GM12878 (cell line): ENCODE data around the gene DHRS1. TPM values are rescaled to one million over a fixed set of nuclear protein-coding genes. Genes with fewer than 3 reads are reported as not detected.

Experiments used
- ATAC-seq: fragments of 200-7000 bp; cut with Tn5 transposase; 3 replicates; pipeline ENCODE4 v1.9.1; 2020; ENCODE audit warnings: mild to moderate bottlenecking, moderate library complexity
- BruUV-seq: library from RNA; stranded (reverse); fragments of 400-500 nt; replicated peaks from 2 replicates; lab custom pipeline; 2021; lab: Mats Ljungman, UMichigan
- CTCF ChIA-PET: fragments of 300-600 bp; sonication (Branson Sonifier 250); formaldehyde crosslinking; extraction: SDS; loops from one replicate; lab custom pipeline; 2021; ENCODE audit warnings: inconsistent platforms; lab: Yijun Ruan, JAX
- POLR2A ChIA-PET: fragments of 350-600 bp; formaldehyde crosslinking; extraction: SDS; loops from one replicate; lab custom pipeline; 2021; ENCODE audit warnings: inconsistent platforms; lab: Charles Lee
- RAD21 ChIA-PET: fragments of 300-600 bp; sonication (Branson Sonifier 250); formaldehyde crosslinking; loops from one replicate; lab custom pipeline; 2023; ENCODE audit warnings: antibody characterized with exemption; ENCODE audit not compliant: unreplicated experiment; lab: Charles Lee
- SMC1A ChIA-PET: fragments of 300-600 bp; sonication (Branson Sonifier 250); formaldehyde crosslinking; loops from one replicate; lab custom pipeline; 2023; ENCODE audit not compliant: unreplicated experiment, uncharacterized antibody; lab: Charles Lee
- DNase-seq: peaks from one replicate; pipeline ENCODE4 v3.0.0-alpha.2; 2011; ENCODE audit warnings: low read depth, low spot score
- FAIRE-seq: peaks from 3 replicates; lab custom pipeline; 2011; peaks lifted over from hg19 to GRCh38; lab: Jason Lieb, UNC
- H2AFZ ChIP-seq: 2 replicates; pipeline ENCODE4 v1.6.0; 2011; ENCODE audit warnings: low read depth, low read length, control low read depth; ENCODE audit not compliant: control insufficient read depth
- H3K27ac ChIP-seq: 2 replicates; pipeline ENCODE4 v1.5.1; 2011; ENCODE audit warnings: control low read depth; ENCODE audit not compliant: control insufficient read depth, insufficient read depth
- H3K27me3 ChIP-seq, 2 experiments: replicated peaks in 1 of 2; 2 replicates each; pipeline versions ENCODE4 v1.6.0 to v1.6.1; 2011; ENCODE audit warnings: low read length in 1 of 2; ENCODE audit not compliant: control insufficient read depth in 2 of 2, insufficient read depth in 2 of 2
- H3K36me3 ChIP-seq, 2 experiments: 2 replicates each; pipeline ENCODE4 v1.5.1; 2011; ENCODE audit warnings: low read length in 1 of 2; ENCODE audit not compliant: control insufficient read depth in 2 of 2, insufficient read depth in 2 of 2
- H3K4me1 ChIP-seq: 2 replicates; pipeline ENCODE4 v1.6.1; 2011; ENCODE audit warnings: mild to moderate bottlenecking, low read length, moderate library complexity, mixed read lengths; ENCODE audit not compliant: control insufficient read depth, insufficient read depth
- H3K4me2 ChIP-seq: 2 replicates; pipeline ENCODE4 v1.6.0; 2011; ENCODE audit warnings: control low read depth; ENCODE audit not compliant: control insufficient read depth, insufficient read depth
- H3K4me3 ChIP-seq: fragments of 200-600 bp; sonication (generic); 2 replicates; pipeline ENCODE4 v1.5.1; 2016
- H3K79me2 ChIP-seq: 2 replicates; pipeline ENCODE4 v1.6.0; 2011; ENCODE audit warnings: low read length; ENCODE audit not compliant: control insufficient read depth, insufficient read depth
- H3K9ac ChIP-seq: 2 replicates; pipeline ENCODE4 v1.8.0; 2011; ENCODE audit warnings: low read length, control low read depth, mixed read lengths; ENCODE audit not compliant: control insufficient read depth, insufficient read depth
- H3K9me3 ChIP-seq: replicated peaks from 3 replicates; pipeline ENCODE4 v1.5.1; 2011; ENCODE audit warnings: mild to moderate bottlenecking, low read length; ENCODE audit not compliant: control insufficient read depth, insufficient read depth
- H4K20me1 ChIP-seq: 2 replicates; pipeline ENCODE4 v1.6.0; 2011; ENCODE audit not compliant: control insufficient read depth, insufficient read depth
- ATF7 ChIP-seq: fragments of 450-650 bp; IDR thresholded peaks from 2 replicates; pipeline ENCODE4 v1.6.1; 2016; ENCODE audit warnings: low read depth, mild to moderate bottlenecking
- CHD2 ChIP-seq: IDR thresholded peaks from 2 replicates; pipeline ENCODE4 v1.6.1; 2011; ENCODE audit warnings: low read depth, low read length, improper control_type of control experiment, borderline replicate concordance
- ETV6 ChIP-seq, 2 experiments: fragments of 450-650 bp in 1 of 2; IDR thresholded peaks in 1 of 2; conservative IDR thresholded peaks in 1 of 2; 2 replicates each; pipeline ENCODE4 v1.6.1; 2014; ENCODE audit warnings: antibody characterized with exemption in 1 of 2, borderline replicate concordance in 1 of 2, low read depth in 1 of 2, mild to moderate bottlenecking in 1 of 2, moderate library complexity in 1 of 2
- FOXK2 ChIP-seq: fragments of 450-650 bp; IDR thresholded peaks from 2 replicates; pipeline ENCODE4 v1.6.1; 2017; ENCODE audit warnings: mild to moderate bottlenecking, moderate library complexity
- JUNB ChIP-seq: IDR thresholded peaks from 2 replicates; pipeline ENCODE4 v1.6.1; 2016; ENCODE audit warnings: antibody characterized with exemption, mild to moderate bottlenecking
- RBBP5 ChIP-seq: fragments of 200-600 bp; sonication (generic); conservative IDR thresholded peaks from 2 replicates; pipeline ENCODE4 v1.6.1; 2016
- RCOR1 ChIP-seq: conservative IDR thresholded peaks from 2 replicates; pipeline ENCODE4 v1.6.1; 2012; ENCODE audit warnings: low read depth, low read length, improper control_type of control experiment
- RELA ChIP-seq: fragments of 450-650 bp; IDR thresholded peaks from 2 replicates; pipeline ENCODE4 v1.8.0; 2014; ENCODE audit warnings: borderline replicate concordance; ENCODE audit not compliant: partially characterized antibody
- SMAD1 ChIP-seq: fragments of 450-650 bp; IDR thresholded peaks from 2 replicates; pipeline ENCODE4 v1.6.1; 2018; ENCODE audit warnings: mild to moderate bottlenecking, low read depth; ENCODE audit not compliant: partially characterized antibody
- ZBED1 ChIP-seq: IDR thresholded peaks from 2 replicates; pipeline ENCODE4 v1.6.1; 2016; ENCODE audit warnings: borderline replicate concordance
- ZNF274 ChIP-seq: IDR thresholded peaks from one replicate; pipeline ENCODE4 v1.8.0; 2011; ENCODE audit not compliant: insufficient read length, insufficient read depth
- ZSCAN29 ChIP-seq: fragments of 450-650 bp; IDR thresholded peaks from 2 replicates; pipeline ENCODE4 v1.6.1; 2017; ENCODE audit warnings: mild to moderate bottlenecking, moderate library complexity
- WGBS: methylation state at CpG from one replicate; pipeline ENCODE4 v1.1.6; 2016; ENCODE audit warnings: low lambda C conversion rate; ENCODE audit not compliant: insufficient replicate concordance, insufficient coverage; ENCODE audit errors: missing lambda C conversion rate; 5-methylcytosine and 5-hydroxymethylcytosine counted together
- in situ Hi-C: fragments of 300-500 bp; cut with MboI; formaldehyde crosslinking; loops from 9 replicates; pipeline ENCODE4 v1.14.3; 2018; ENCODE audit warnings: mixed read lengths
- intact Hi-C: fragments of 100-400 bp; cut with micrococcal nuclease; formaldehyde crosslinking; loops from one replicate; pipeline ENCODE4 v1.14.2; 2022; ENCODE audit not compliant: unreplicated experiment
- polyA plus RNA-seq, 11 experiments: library from polyadenylated mRNA; depleted of rRNA in 4 of 11; unstranded in 6 of 11; stranded (reverse) in 5 of 11; fragments of >200 nt; fragmentation: Nextera tagmentation in 4 of 11; fragmentation: Illumina TruSeq in 1 of 11; extraction: Ambion mirVana in 4 of 11; extraction: Trizol in 1 of 11; gene quantifications; 1 replicate in 1 of 11; 2 replicates in 10 of 11; pipeline versions ENCODE4 v1.2.1 to v1.2.3, GENCODE V29; 2011 to 2016; ENCODE audit warnings: inconsistent platforms in 2 of 11, missing spikeins in 2 of 11, low read depth in 1 of 11
- total RNA-seq, 4 experiments: library from RNA; depleted of rRNA in 3 of 4; stranded (reverse); fragments of >200 nt in 3 of 4; fragmentation: Illumina TruSeq in 1 of 4; extraction: Trizol in 1 of 4; gene quantifications; 2 replicates each; pipeline versions ENCODE4 v1.2.1 to v1.2.3, GENCODE V29; 2013 to 2021
- TF ChIP-seq, protein P1 (sequence below): IDR thresholded peaks from 2 replicates; pipeline ENCODE4 v1.6.1; 2012; ENCODE audit warnings: low read length, inconsistent platforms
- TF ChIP-seq, protein P2 (sequence below): IDR thresholded peaks from 2 replicates; pipeline ENCODE4 v1.6.1; 2011; ENCODE audit warnings: low read depth, low read length, improper control_type of control experiment, borderline replicate concordance
- TF ChIP-seq, protein P3 (sequence below): fragments of 450-650 bp; formaldehyde crosslinking; IDR thresholded peaks from 2 replicates; pipeline ENCODE4 v1.4.0; 2022; ENCODE audit warnings: mild to moderate bottlenecking, moderate library complexity

The DHRS1 gene
- total and polyA plus RNA-seq, 10 of the 15 experiments (the other 5 are each of a cell fraction or from before 2014, with no cell fraction given): 12.1 to 45.0 (median 25.7) TPM

DNA sequence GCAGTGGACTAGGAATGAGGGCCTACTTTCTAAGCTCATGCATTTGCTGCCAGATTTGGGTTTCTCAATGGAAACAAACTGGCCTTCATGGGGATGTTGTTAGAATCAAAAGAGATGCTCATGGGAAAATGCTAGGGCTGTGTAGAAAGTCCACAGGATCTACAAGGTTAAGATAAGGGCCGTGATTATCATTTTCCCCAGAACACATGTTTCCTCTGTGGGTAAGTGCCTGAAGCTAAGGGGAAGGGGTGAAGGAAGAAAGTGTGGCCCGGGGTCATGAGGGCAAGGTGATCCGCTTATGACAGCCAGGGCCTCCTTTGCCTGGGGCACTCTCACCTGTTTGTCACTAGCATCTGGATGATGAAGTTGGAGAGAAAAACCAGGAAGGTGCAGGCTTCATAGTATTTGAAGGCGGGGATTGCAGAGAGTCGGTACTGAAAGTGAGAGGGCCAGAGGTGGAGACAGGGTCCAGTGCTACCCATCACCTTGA is 25.5 kb upstream of the DHRS1 start:
- Histone ChIP-seq H4K20me1 (no peaks in the 10 kb centered on the region), H3K79me2 (no peaks in the 10 kb centered on the region), H3K27me3 (no peaks in the 10 kb centered on the region), H2AFZ (no peak overlapping the region), H3K27ac (no peak overlapping the region)
- FAIRE-seq (no peak), ATAC-seq (no peak)
- BruUV-seq: no TSS peak
- in situ Hi-C loops: no loop called here
- intact Hi-C loops: no loop called here
- SMC1A ChIA-PET: interaction anchor here (1.2 kb wide), 1 partner anchor 106 kb away, joined by 3 read pairs; no protein-coding TSS in a partner anchor
- TF ChIP-seq SMAD1 (no peak), ZSCAN29 (no peak), FOXK2 (no peak), RELA (no peak), RCOR1 (no peak), ZNF274 (no peak), JUNB (no peak), CHD2 (no peak), ZBED1 (no peak), ATF7 (no peak), RBBP5 (no peak), ETV6 (conservative IDR thresholded peaks at IDR 0.05 in 1 of 2, IDR thresholded peaks at IDR 0.05 in 1 of 2; ENCODE audit: borderline replicate concordance in 1 of 2, low read depth in 1 of 2) (no peak)
- TF ChIP-seq, protein P1, sequence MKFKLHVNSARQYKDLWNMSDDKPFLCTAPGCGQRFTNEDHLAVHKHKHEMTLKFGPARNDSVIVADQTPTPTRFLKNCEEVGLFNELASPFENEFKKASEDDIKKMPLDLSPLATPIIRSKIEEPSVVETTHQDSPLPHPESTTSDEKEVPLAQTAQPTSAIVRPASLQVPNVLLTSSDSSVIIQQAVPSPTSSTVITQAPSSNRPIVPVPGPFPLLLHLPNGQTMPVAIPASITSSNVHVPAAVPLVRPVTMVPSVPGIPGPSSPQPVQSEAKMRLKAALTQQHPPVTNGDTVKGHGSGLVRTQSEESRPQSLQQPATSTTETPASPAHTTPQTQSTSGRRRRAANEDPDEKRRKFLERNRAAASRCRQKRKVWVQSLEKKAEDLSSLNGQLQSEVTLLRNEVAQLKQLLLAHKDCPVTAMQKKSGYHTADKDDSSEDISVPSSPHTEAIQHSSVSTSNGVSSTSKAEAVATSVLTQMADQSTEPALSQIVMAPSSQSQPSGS: no peak
- TF ChIP-seq, protein P2, sequence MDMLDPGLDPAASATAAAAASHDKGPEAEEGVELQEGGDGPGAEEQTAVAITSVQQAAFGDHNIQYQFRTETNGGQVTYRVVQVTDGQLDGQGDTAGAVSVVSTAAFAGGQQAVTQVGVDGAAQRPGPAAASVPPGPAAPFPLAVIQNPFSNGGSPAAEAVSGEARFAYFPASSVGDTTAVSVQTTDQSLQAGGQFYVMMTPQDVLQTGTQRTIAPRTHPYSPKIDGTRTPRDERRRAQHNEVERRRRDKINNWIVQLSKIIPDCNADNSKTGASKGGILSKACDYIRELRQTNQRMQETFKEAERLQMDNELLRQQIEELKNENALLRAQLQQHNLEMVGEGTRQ: no peak
- TF ChIP-seq, protein P3, sequence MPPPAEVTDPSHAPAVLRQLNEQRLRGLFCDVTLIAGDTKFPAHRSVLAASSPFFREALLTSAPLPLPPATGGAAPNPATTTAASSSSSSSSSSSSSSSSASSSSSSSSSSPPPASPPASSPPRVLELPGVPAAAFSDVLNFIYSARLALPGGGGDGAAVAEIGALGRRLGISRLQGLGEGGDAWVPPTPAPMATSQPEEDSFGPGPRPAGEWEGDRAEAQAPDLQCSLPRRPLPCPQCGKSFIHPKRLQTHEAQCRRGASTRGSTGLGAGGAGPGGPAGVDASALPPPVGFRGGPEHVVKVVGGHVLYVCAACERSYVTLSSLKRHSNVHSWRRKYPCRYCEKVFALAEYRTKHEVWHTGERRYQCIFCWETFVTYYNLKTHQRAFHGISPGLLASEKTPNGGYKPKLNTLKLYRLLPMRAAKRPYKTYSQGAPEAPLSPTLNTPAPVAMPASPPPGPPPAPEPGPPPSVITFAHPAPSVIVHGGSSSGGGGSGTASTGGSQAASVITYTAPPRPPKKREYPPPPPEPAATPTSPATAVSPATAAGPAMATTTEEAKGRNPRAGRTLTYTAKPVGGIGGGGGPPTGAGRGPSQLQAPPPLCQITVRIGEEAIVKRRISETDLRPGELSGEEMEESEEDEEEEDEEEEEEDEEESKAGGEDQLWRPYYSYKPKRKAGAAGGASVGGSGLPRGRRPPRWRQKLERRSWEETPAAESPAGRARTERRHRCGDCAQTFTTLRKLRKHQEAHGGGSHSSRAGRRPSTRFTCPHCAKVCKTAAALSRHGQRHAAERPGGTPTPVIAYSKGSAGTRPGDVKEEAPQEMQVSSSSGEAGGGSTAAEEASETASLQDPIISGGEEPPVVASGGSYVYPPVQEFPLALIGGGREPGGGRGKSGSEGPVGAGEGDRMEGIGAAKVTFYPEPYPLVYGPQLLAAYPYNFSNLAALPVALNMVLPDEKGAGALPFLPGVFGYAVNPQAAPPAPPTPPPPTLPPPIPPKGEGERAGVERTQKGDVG (CRISPR knock-in tag): no peak
- TF ChIP-seq, all 136 proteins: peak for 0
- CTCF ChIA-PET: interaction anchor here (0.8 to 1.8 kb wide), 5 partner anchors 15 to 112 kb away, joined by 3 to 13 read pairs (median 3); partner anchors contain the start of genes CIDEB and RIPK3
- WGBS: 55% methylated on average over 5 of the region's 5 CpGs
- Histone ChIP-seq H3K36me3 (no peaks in the 10 kb centered on the region), H3K4me1 (no peaks in the 10 kb centered on the region), H3K9ac (no peak overlapping the region), H3K4me3 (no peak overlapping the region), H3K4me2 (no peak overlapping the region), H3K9me3 (no peaks in the 10 kb centered on the region)
- RAD21 ChIA-PET: interaction anchor here (1.2 to 1.6 kb wide), 3 partner anchors 17 to 107 kb away, joined by 3 to 6 read pairs (median 3); partner anchors contain the start of gene TINF2
- no peak for DNase-seq
- POLR2A ChIA-PET: interaction anchor here (0.6 kb wide), 1 partner anchor 196 kb away, joined by 4 read pairs; no protein-coding TSS in a partner anchor
